Right atrium auricular region (tissue), 2 donors: Measurements from ENCODE around the gene FBN3. TPM values are rescaled to one million over a fixed set of nuclear protein-coding genes. Genes with fewer than 3 reads are reported as not detected.
"Not testable (repeated sequence)": the region's sequence is repeated elsewhere in the genome, so short reads cannot be mapped to it uniquely, and the experiment has no call there.

Source experiments
- DNase-seq: peaks from one replicate; pipeline ENCODE4 v3.0.0-alpha.2; 2019; ENCODE audit warnings: low spot score
- H3K27ac ChIP-seq, 2 donors: fragments of 200-600 bp; sonication (generic); 1 replicate in 1 of 2; 2 replicates in 1 of 2; pipeline ENCODE4 v1.5.1; 2016 to 2019
- H3K27me3 ChIP-seq, 2 donors: fragments of 200-600 bp; sonication (generic); one replicate each; pipeline versions ENCODE4 v1.5.1 to v1.6.0; 2017 to 2019
- H3K36me3 ChIP-seq: fragments of 200-600 bp; sonication (generic); one replicate; pipeline ENCODE4 v1.5.1; 2016
- H3K4me1 ChIP-seq, 2 donors: fragments of 200-600 bp; sonication (generic); one replicate each; pipeline versions ENCODE4 v1.5.1 to v1.6.0; 2017 to 2019
- H3K4me3 ChIP-seq, 2 donors: fragments of 200-600 bp; sonication (generic); 1 replicate in 1 of 2; 2 replicates in 1 of 2; pipeline ENCODE4 v1.5.1; 2017 to 2019; ENCODE audit warnings: mild to moderate bottlenecking in 1 of 2, moderate library complexity in 1 of 2
- H3K9me3 ChIP-seq, 2 donors: fragments of 200-600 bp; sonication (generic); one replicate each; pipeline ENCODE4 v1.5.1; 2019
- CTCF ChIP-seq, 2 donors: fragments of 200-600 bp; sonication (generic); IDR thresholded peaks; one replicate each; pipeline ENCODE4 v1.5.1; 2019; ENCODE audit warnings: antibody characterized with exemption in 2 of 2
- total RNA-seq, 2 donors: library from RNA; depleted of rRNA; stranded (reverse); fragments of >200 nt; gene quantifications; one replicate each; pipeline ENCODE4 v1.1.0, GENCODE V29; 2016

The FBN3 gene
- total RNA-seq, 2 donors from 2014 or later: not detected

- no peak for DNase-seq
- H3K27ac ChIP-seq: no peak overlapping the region
- H3K27me3 ChIP-seq: no peaks in the 10 kb centered on the region
- H3K9me3 ChIP-seq: no peaks in the 10 kb centered on the region
- H3K36me3 ChIP-seq: no peaks in the 10 kb centered on the region
- no peak overlapping the region for H3K4me3 ChIP-seq
- H3K4me1 ChIP-seq: no peaks in the 10 kb centered on the region
- TF ChIP-seq CTCF (IDR thresholded peaks at IDR 0.05): no peak
These were observed 40.6 kb downstream of the FBN3 start for GRCh38 chr19:8108560-8109445.

GRCh38 chr19:8107301-8107903 is 42.0 kb downstream of the FBN3 start:
- Histone ChIP-seq H3K4me1 (no peaks in the 10 kb centered on the region), H3K36me3 (no peaks in the 10 kb centered on the region), H3K9me3 (no peaks in the 10 kb centered on the region), H3K27ac (no peak overlapping the region), H3K4me3 (no peak overlapping the region), H3K27me3 (no peaks in the 10 kb centered on the region)
- no peak for DNase-seq
- TF ChIP-seq CTCF (IDR thresholded peaks at IDR 0.05): no peak

GRCh38 chr19:8105471-8105870 is 43.9 kb downstream of the FBN3 start:
- no peaks in the 10 kb centered on the region for H3K9me3 ChIP-seq
- no peaks in the 10 kb centered on the region for H3K36me3 ChIP-seq
- no peaks in the 10 kb centered on the region for H3K4me1 ChIP-seq
- no peak for TF ChIP-seq CTCF (IDR thresholded peaks at IDR 0.05)
- DNase-seq: no peak
- H3K4me3 ChIP-seq: no peak overlapping the region
- no peaks in the 10 kb centered on the region for H3K27me3 ChIP-seq
- H3K27ac ChIP-seq: no peak overlapping the region

- H3K27ac ChIP-seq, H3K4me3 ChIP-seq, H3K27me3 ChIP-seq, H3K4me1 ChIP-seq, H3K9me3 ChIP-seq, H3K36me3 ChIP-seq, DNase-seq: not testable (repeated sequence)
These were observed 47.5 kb downstream of the FBN3 start for GRCh38 chr19:8101910-8102309.

GRCh38 chr19:8101311-8101710 is 48.1 kb downstream of the FBN3 start:
- peaks cover 0 to 11% of the 10 kb centered on the region in 2 donors for H3K9me3 ChIP-seq
- DNase-seq: no peak
- H3K4me1 ChIP-seq: no peaks in the 10 kb centered on the region
- H3K4me3 ChIP-seq: no peak overlapping the region
- H3K27me3 ChIP-seq: no peaks in the 10 kb centered on the region
- no peaks in the 10 kb centered on the region for H3K36me3 ChIP-seq
- no peak for TF ChIP-seq CTCF (IDR thresholded peaks at IDR 0.05)
- no peak overlapping the region for H3K27ac ChIP-seq

- Histone ChIP-seq H3K9me3 (peaks cover 16 to 40% of the 10 kb centered on the region in 2 donors), H3K4me3 (no peak overlapping the region), H3K4me1 (no peaks in the 10 kb centered on the region), H3K27ac (no peak overlapping the region), H3K36me3 (no peaks in the 10 kb centered on the region), H3K27me3 (no peaks in the 10 kb centered on the region)
- no peak for TF ChIP-seq CTCF (IDR thresholded peaks at IDR 0.05)
- no peak for DNase-seq
These were observed 51.5 kb downstream of the FBN3 start for GRCh38 chr19:8097681-8098567.
